HCT116 (cell line): ENCODE measurements around the gene ARFRP1. TPM values are rescaled to one million over a fixed set of nuclear protein-coding genes. Genes with fewer than 3 reads are reported as not detected.
A peak's percentile ranks its signal among the peaks of the same experiment; 100 is the strongest.

ENCODE experiments used
- ATAC-seq: fragments of 200-7000 bp; cut with Tn5 transposase; 2 replicates; pipeline ENCODE4 v1.9.1; 2020; ENCODE audit warnings: mild to moderate bottlenecking, moderate library complexity
- BruUV-seq: library from RNA; stranded (reverse); fragments of 400-500 nt; replicated peaks from 2 replicates; lab custom pipeline; 2021; lab: Mats Ljungman, UMichigan
- CTCF ChIA-PET: fragments of 300-600 bp; sonication (Branson Sonifier 250); formaldehyde crosslinking; loops from one replicate; lab custom pipeline; 2021; ENCODE audit warnings: antibody characterized with exemption; lab: Charles Lee
- POLR2A ChIA-PET: fragments of 300-600, 350-600 bp; sonication (Branson Sonifier 250); formaldehyde crosslinking; loops from one replicate; lab custom pipeline; 2021; ENCODE audit warnings: antibody characterized with exemption; lab: Charles Lee
- RAD21 ChIA-PET, 2 experiments: fragments of 300-600 bp; sonication (Branson Sonifier 250); formaldehyde crosslinking; loops; one replicate each; lab custom pipeline; 2023; ENCODE audit warnings: low total read pairs in 2 of 2; ENCODE audit not compliant: uncharacterized antibody in 2 of 2, unreplicated experiment in 2 of 2, low non-redundant PET in 1 of 2; lab: Charles Lee
- DNase-seq: peaks from one replicate; pipeline ENCODE4 v3.0.0-alpha.2; 2010; ENCODE audit warnings: low read depth, low spot score
- H2AFZ ChIP-seq: fragments of 200-600 bp; shearing (Covaris generic), sonication (generic); 2 replicates; pipeline ENCODE4 v1.6.1; 2017; ENCODE audit warnings: low read depth, mixed run types, mixed read lengths, antibody characterized with exemption, low read length; ENCODE audit not compliant: poor library complexity, severe bottlenecking
- H3K27ac ChIP-seq: 2 replicates; pipeline ENCODE4 v1.5.1; 2012; ENCODE audit warnings: low read depth, low read length
- H3K27me3 ChIP-seq: fragments of 200-600 bp; sonication (generic); 2 replicates; pipeline ENCODE4 v1.6.1; 2016; ENCODE audit warnings: mixed run types, low read length, mixed read lengths; ENCODE audit not compliant: insufficient read depth
- H3K36me3 ChIP-seq, 2 experiments: fragments of 200-500 bp in 1 of 2; fragments of 200-600 bp in 1 of 2; sonication (Bioruptor generic) in 1 of 2; sonication (generic) in 1 of 2; 2 replicates each; pipeline versions ENCODE4 v1.5.1 to v1.6.1; 2014 to 2016; ENCODE audit warnings: low read length in 2 of 2, inconsistent platforms in 1 of 2, mixed read lengths in 1 of 2, mixed run types in 1 of 2; ENCODE audit not compliant: insufficient read depth in 2 of 2, control insufficient read depth in 1 of 2
- H3K4me1 ChIP-seq, 2 experiments: fragments of 200-600 bp in 1 of 2; sonication (generic) in 1 of 2; 2 replicates each; pipeline versions ENCODE4 v1.5.1 to v1.6.1; 2012 to 2017; ENCODE audit warnings: low read length in 2 of 2, inconsistent platforms in 1 of 2, mild to moderate bottlenecking in 1 of 2, mixed read lengths in 1 of 2, mixed run types in 1 of 2, moderate library complexity in 1 of 2; ENCODE audit not compliant: insufficient read depth in 2 of 2, control insufficient read depth in 1 of 2
- H3K4me2 ChIP-seq: fragments of 200-600 bp; sonication (generic); 2 replicates; pipeline ENCODE4 v1.6.1; 2017; ENCODE audit warnings: mixed run types, low read length, mixed read lengths
- H3K4me3 ChIP-seq, 2 experiments: fragments of 200-600 bp in 1 of 2; sonication (generic) in 1 of 2; replicated peaks in 1 of 2; 2 replicates each; pipeline ENCODE4 v1.5.1; 2011 to 2016; ENCODE audit warnings: low read length in 2 of 2, control low read depth in 1 of 2, low read depth in 1 of 2, mild to moderate bottlenecking in 1 of 2, mixed read lengths in 1 of 2, mixed run types in 1 of 2
- H3K79me2 ChIP-seq: fragments of 200-600 bp; sonication (generic); 2 replicates; pipeline ENCODE4 v1.6.1; 2017; ENCODE audit warnings: mild to moderate bottlenecking, mixed run types, low read length, moderate library complexity, mixed read lengths; ENCODE audit not compliant: insufficient read depth
- H3K9ac ChIP-seq: fragments of 200-600 bp; sonication (generic); 2 replicates; pipeline ENCODE4 v1.6.1; 2016; ENCODE audit warnings: low read length, mixed read lengths
- H3K9me2 ChIP-seq: fragments of 200-600 bp; sonication (generic), shearing (Covaris generic); 2 replicates; pipeline ENCODE4 v1.6.1; 2017; ENCODE audit warnings: mixed run types, mild to moderate bottlenecking, moderate library complexity; ENCODE audit not compliant: insufficient read depth
- H3K9me3 ChIP-seq, 2 experiments: fragments of 200-500 bp in 1 of 2; fragments of 200-600 bp in 1 of 2; sonication (Bioruptor generic) in 1 of 2; sonication (generic) in 1 of 2; 2 replicates each; pipeline ENCODE4 v1.6.1; 2014 to 2017; ENCODE audit warnings: low read length in 2 of 2, mixed read lengths in 2 of 2, inconsistent platforms in 1 of 2, low read depth in 1 of 2, mild to moderate bottlenecking in 1 of 2, mixed run types in 1 of 2, moderate library complexity in 1 of 2; ENCODE audit not compliant: control insufficient read depth in 1 of 2, insufficient read depth in 1 of 2
- H4K20me1 ChIP-seq: fragments of 200-600 bp; sonication (generic), shearing (Covaris generic); 2 replicates; pipeline ENCODE4 v1.6.1; 2017; ENCODE audit warnings: mixed run types, mild to moderate bottlenecking, moderate library complexity; ENCODE audit not compliant: insufficient read depth
- CTCF ChIP-seq, 3 experiments: fragments of 200-600 bp in 1 of 3; sonication (generic) in 1 of 3; IDR thresholded peaks in 2 of 3; conservative IDR thresholded peaks in 1 of 3; 2 replicates each; pipeline ENCODE4 v1.5.1; 2012 to 2017; ENCODE audit warnings: low read depth in 2 of 3, low read length in 2 of 3, antibody characterized with exemption in 1 of 3, borderline replicate concordance in 1 of 3, control low read depth in 1 of 3, mild to moderate bottlenecking in 1 of 3, mixed read lengths in 1 of 3, mixed run types in 1 of 3, moderate library complexity in 1 of 3; ENCODE audit not compliant: insufficient read depth in 1 of 3
- FOSL1 ChIP-seq: IDR thresholded peaks from 2 replicates; pipeline ENCODE4 v1.6.1; 2012; ENCODE audit warnings: low read depth
- SP1 ChIP-seq: IDR thresholded peaks from 2 replicates; pipeline ENCODE4 v1.6.1; 2012; ENCODE audit warnings: low read depth
- SRF ChIP-seq: IDR thresholded peaks from 2 replicates; pipeline ENCODE4 v1.6.1; 2012; ENCODE audit warnings: low read depth
- YY1 ChIP-seq: IDR thresholded peaks from 2 replicates; pipeline ENCODE4 v1.6.1; 2011; ENCODE audit warnings: low read length, low read depth, moderate library complexity, mild to moderate bottlenecking; ENCODE audit not compliant: insufficient replicate concordance; ENCODE audit errors: extremely low read depth
- ZBTB33 ChIP-seq: IDR thresholded peaks from 2 replicates; pipeline ENCODE4 v1.6.1; 2011; ENCODE audit warnings: mild to moderate bottlenecking, low read length, moderate library complexity; ENCODE audit not compliant: insufficient replicate concordance; ENCODE audit errors: extremely low read depth
- ZFX ChIP-seq: fragments of 450-650 bp; IDR thresholded peaks from 2 replicates; pipeline ENCODE4 v1.6.1; 2017
- ZNF274 ChIP-seq: fragments of 200-500 bp; sonication (Bioruptor generic); IDR thresholded peaks from 2 replicates; pipeline ENCODE4 v1.6.1; 2014; ENCODE audit warnings: mild to moderate bottlenecking, low read depth, low read length, inconsistent platforms
- intact Hi-C: fragments of 100-400 bp; cut with micrococcal nuclease; formaldehyde crosslinking; loops from 2 replicates; pipeline ENCODE4 v1.10.0; 2022
- total RNA-seq: library from RNA; stranded (reverse); gene quantifications from one replicate; pipeline ENCODE4 v1.2.1, GENCODE V29; 2021; ENCODE audit not compliant: unreplicated experiment

Gene ARFRP1
- total RNA-seq, 1 experiment from 2014 or later = 53.7 TPM

GRCh38 chr20:63741676-63742380 lies 34.1 kb upstream of the ARFRP1 start (continued):
- TF ChIP-seq CTCF (IDR thresholded peaks at IDR 0.05 in 2 of 3, conservative IDR thresholded peaks at IDR 0.05 in 1 of 3; ENCODE audit: borderline replicate concordance in 1 of 3, insufficient read depth in 1 of 3, low read depth in 2 of 3, low read length in 2 of 3) = no peak

- DNase-seq (no peak), ATAC-seq (no peak)
- no peaks in the 10 kb centered on the region for H3K27me3 ChIP-seq
- peaks cover 3 to 23% of the 10 kb centered on the region in 2 experiments; a peak in 2 of 4 replicates for H3K36me3 ChIP-seq
- POLR2A ChIA-PET = interaction anchor here (1.6 to 1.7 kb wide), 2 partner anchors 33 to 124 kb away, joined by 6 to 12 read pairs; partner anchors contain the start of genes ARFRP1, TPD52L2 and ZGPAT
- no TSS peak for BruUV-seq
- H3K4me3 ChIP-seq = peak overlapping the region; percentile 76 to 85
- peaks cover 18% of the 10 kb centered on the region for H3K79me2 ChIP-seq
- RAD21 ChIA-PET = no interaction called here
- no peak for TF ChIP-seq FOSL1
- TF ChIP-seq SP1 = no peak
- TF ChIP-seq ZFX = no peak
- TF ChIP-seq SRF = no peak
- TF ChIP-seq ZNF274 = no peak
- TF ChIP-seq YY1 = no peak
- no peak for TF ChIP-seq ZBTB33
- no peak for TF ChIP-seq CTCF (IDR thresholded peaks at IDR 0.05 in 2 of 3, conservative IDR thresholded peaks at IDR 0.05 in 1 of 3; ENCODE audit: borderline replicate concordance in 1 of 3, insufficient read depth in 1 of 3, low read depth in 2 of 3, low read length in 2 of 3)
- peak overlapping the region; percentile 78 for H3K4me2 ChIP-seq
- H3K9me2 ChIP-seq = no peaks in the 10 kb centered on the region
- H3K27ac ChIP-seq = peak overlapping the region; percentile 96
- intact Hi-C loops = no loop called here
- H3K4me1 ChIP-seq = peaks cover 17 to 40% of the 10 kb centered on the region in 2 experiments; a peak in 3 of 4 replicates
- CTCF ChIA-PET = interaction anchor here (1.1 to 1.6 kb wide), 3 partner anchors 34 to 239 kb away, joined by 3 to 5 read pairs (median 4); partner anchors contain the start of genes ARFRP1, PRPF6, TPD52L2 and ZGPAT
- H2AFZ ChIP-seq = no peak overlapping the region
- H3K9ac ChIP-seq = peak overlapping the region; percentile 89
- H4K20me1 ChIP-seq = no peaks in the 10 kb centered on the region
- no peaks in the 10 kb centered on the region for H3K9me3 ChIP-seq
These were observed 33.5 kb upstream of the ARFRP1 start for GRCh38 chr20:63741354-63741675.
